Measurements from ENCODE around the gene UBE2K. TPM values are rescaled to one million over a fixed set of nuclear protein-coding genes. Genes with fewer than 3 reads are reported as not detected.
"Not testable (repeated sequence)": the region's sequence is repeated elsewhere in the genome, so short reads cannot be mapped to it uniquely, and the experiment has no call there.

The UBE2K gene
- total RNA-seq, 4 donors from 2014 or later, result 18.4 to 38.8 (median 26.1) TPM

DNA sequence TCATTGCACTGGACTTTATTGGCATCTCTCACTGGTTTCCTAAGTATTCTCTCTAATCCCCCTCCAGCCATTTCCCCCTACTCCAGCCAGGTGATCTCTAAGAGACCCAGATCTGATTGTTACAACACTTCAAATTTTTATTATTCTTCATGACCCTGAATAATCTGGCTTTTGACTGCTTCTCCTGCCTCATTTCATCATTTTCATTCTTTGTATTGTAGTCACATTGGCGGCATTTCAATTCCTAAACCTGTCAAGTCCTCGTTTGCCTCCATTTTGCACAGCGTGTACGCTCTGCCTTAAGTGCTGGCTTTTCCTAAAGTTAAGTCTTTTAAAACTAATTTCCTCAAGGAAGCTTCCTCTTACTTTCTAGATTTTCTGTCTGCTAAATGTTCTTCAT lies 31.6 kb downstream of the UBE2K start:
- no peak for DNase-seq
- peaks cover 0 to 5% (median 0%) of the 10 kb centered on the region in 3 donors for H3K36me3 ChIP-seq
- H3K27ac ChIP-seq, result no peak overlapping the region
- TF ChIP-seq, protein P1, sequence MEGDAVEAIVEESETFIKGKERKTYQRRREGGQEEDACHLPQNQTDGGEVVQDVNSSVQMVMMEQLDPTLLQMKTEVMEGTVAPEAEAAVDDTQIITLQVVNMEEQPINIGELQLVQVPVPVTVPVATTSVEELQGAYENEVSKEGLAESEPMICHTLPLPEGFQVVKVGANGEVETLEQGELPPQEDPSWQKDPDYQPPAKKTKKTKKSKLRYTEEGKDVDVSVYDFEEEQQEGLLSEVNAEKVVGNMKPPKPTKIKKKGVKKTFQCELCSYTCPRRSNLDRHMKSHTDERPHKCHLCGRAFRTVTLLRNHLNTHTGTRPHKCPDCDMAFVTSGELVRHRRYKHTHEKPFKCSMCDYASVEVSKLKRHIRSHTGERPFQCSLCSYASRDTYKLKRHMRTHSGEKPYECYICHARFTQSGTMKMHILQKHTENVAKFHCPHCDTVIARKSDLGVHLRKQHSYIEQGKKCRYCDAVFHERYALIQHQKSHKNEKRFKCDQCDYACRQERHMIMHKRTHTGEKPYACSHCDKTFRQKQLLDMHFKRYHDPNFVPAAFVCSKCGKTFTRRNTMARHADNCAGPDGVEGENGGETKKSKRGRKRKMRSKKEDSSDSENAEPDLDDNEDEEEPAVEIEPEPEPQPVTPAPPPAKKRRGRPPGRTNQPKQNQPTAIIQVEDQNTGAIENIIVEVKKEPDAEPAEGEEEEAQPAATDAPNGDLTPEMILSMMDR (IDR thresholded peaks at IDR 0.05), result no peak
- TF ChIP-seq POLR2A (IDR thresholded peaks at IDR 0.05), result no peak
- H3K4me1 ChIP-seq, result no peaks in the 10 kb centered on the region
- H3K4me3 ChIP-seq, result no peak overlapping the region
- no peaks in the 10 kb centered on the region for H3K9me3 ChIP-seq
- H3K27me3 ChIP-seq, result no peaks in the 10 kb centered on the region

DNA sequence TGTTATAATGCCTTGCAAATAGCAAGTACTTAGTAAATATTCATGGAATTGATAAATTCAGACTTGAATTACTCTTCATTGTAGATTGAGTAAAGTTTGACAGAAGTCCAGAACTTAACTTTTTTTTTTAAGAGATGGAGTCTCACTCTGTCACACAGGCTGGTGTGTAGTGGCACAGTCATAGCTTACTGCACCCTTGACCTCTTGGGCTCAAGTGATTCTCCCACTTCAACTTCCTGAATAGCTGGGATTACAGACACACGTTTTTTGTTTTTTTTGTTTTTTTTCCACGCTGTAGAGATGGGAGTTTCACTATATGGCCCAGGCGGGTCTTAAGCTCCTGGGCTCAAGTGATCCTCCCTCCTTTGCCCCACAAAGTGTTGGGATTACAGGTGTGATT lies 32.1 kb downstream of the UBE2K start:
- Histone ChIP-seq H3K36me3 (peaks cover 0 to 5% (median 0%) of the 10 kb centered on the region in 3 donors), H3K4me3 (no peak overlapping the region), H3K4me1 (no peaks in the 10 kb centered on the region), H3K27me3 (no peaks in the 10 kb centered on the region), H3K27ac (no peak overlapping the region), H3K9me3 (no peaks in the 10 kb centered on the region)
- DNase-seq, result no peak
- TF ChIP-seq, protein P1 (IDR thresholded peaks at IDR 0.05), result no peak
- TF ChIP-seq POLR2A (IDR thresholded peaks at IDR 0.05), result no peak

DNA sequence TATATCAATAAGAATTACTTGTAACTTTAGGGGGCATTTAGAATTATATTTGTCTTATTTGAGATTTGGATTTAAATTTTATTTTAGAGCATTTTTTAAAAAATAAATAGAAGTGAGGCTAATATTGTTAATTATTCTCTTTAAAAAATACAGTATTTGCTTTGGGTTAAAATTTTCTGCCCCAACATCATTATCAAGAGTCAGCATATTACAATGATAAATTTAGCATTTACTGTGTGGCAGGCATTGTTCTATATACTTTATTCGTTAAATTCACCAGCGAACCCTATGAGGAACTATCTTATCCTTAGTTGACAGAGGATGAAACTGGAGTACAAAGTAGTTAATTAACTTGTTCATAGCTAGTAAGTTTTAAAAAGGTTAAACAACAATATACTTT lies 34.0 kb downstream of the UBE2K start:
- TF ChIP-seq, protein P1 (IDR thresholded peaks at IDR 0.05), result no peak
- no peak for TF ChIP-seq POLR2A (IDR thresholded peaks at IDR 0.05)
- H3K36me3 ChIP-seq, result peaks cover 0 to 5% (median 0%) of the 10 kb centered on the region in 3 donors
- H3K27ac ChIP-seq, result no peak overlapping the region
- no peaks in the 10 kb centered on the region for H3K4me1 ChIP-seq
- no peak for DNase-seq
- no peaks in the 10 kb centered on the region for H3K9me3 ChIP-seq
- no peaks in the 10 kb centered on the region for H3K27me3 ChIP-seq
- H3K4me3 ChIP-seq, result no peak overlapping the region

DNA sequence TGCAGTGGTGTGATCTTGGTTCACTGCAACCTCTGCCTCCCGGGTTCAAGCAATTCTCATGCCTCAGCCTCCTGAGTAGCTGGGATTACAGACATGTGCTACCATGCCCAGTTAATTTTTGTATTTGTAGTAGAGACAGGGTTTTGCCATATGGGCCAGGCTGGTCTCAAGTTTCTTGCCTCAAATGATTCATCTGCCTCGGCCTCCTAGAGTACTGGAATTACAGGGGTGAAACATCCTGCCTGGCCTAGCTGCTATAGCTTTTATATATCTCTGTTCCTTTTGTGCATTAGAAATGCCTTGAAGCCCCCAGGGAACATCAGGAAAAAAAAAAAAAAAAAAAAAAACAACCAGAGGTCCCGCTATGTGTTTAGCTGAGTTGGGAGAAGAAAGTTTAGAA lies 34.8 kb downstream of the UBE2K start:
- Histone ChIP-seq H3K9me3 (no peaks in the 10 kb centered on the region), H3K27ac (no peak overlapping the region), H3K36me3 (peaks cover 0 to 5% (median 0%) of the 10 kb centered on the region in 3 donors), H3K4me3 (no peak overlapping the region), H3K4me1 (no peaks in the 10 kb centered on the region), H3K27me3 (no peaks in the 10 kb centered on the region)
- no peak for DNase-seq
- no peak for TF ChIP-seq POLR2A (IDR thresholded peaks at IDR 0.05)
- TF ChIP-seq, protein P1 (IDR thresholded peaks at IDR 0.05), result no peak

DNA sequence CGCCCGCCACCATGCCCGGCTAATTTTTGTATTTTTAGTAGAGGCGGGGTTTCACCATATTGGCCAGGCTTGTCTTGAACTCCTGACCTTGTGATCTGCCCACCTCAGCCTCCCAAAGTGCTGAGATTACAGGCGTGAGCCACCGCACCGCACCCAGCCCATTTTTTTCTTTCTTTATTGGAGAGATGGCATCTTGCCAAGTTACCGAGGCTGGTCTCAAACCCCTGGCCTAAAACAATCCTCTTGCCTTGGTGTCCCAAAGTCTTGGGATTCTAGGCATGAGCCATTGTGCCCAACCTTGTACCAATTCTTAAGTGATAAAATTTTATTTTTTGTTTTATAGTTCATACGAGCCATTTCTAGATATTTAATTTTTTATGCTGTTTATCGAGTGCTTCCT lies 41.7 kb downstream of the UBE2K start:
- H3K9me3 ChIP-seq, H3K36me3 ChIP-seq, H3K4me3 ChIP-seq, H3K27me3 ChIP-seq, H3K4me1 ChIP-seq, DNase-seq, H3K27ac ChIP-seq: not testable (repeated sequence)

DNA sequence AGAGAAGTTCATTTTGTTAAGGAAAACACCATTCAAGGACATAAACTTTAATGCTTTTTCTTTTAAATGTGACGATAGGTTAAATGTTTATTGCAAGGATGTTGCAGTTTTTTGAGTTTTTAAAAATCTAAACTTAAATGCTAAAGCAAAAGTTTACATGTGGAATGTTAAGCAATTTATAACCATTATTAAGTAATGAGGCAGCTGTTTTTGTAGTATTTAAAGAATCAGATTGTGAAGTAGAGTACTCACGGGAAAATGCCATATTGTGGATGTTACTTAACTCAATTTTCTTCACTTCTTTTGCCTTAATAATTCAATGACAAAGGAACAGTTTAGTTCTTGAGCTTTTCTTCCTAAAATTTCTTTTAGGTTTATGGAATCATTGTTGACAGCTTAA lies 43.5 kb downstream of the UBE2K start:
- no peaks in the 10 kb centered on the region for H3K27me3 ChIP-seq
- no peak overlapping the region for H3K27ac ChIP-seq
- H3K36me3 ChIP-seq, result peaks cover 0 to 9% (median 0%) of the 10 kb centered on the region in 3 donors
- TF ChIP-seq, protein P1 (IDR thresholded peaks at IDR 0.05), result no peak
- no peak for TF ChIP-seq POLR2A (IDR thresholded peaks at IDR 0.05)
- H3K4me1 ChIP-seq, result no peaks in the 10 kb centered on the region
- no peak for DNase-seq
- no peaks in the 10 kb centered on the region for H3K9me3 ChIP-seq
- no peak overlapping the region for H3K4me3 ChIP-seq

Data from Peyer's patch (tissue), 4 donors.